T-helper 22 cell (primary cell): ENCODE data around the gene PGGHG.

ENCODE experiments used
- DNase-seq: peaks from one replicate; pipeline ENCODE4 v3.0.0-alpha.2; 2020; ENCODE audit warnings: low read depth

Gene PGGHG

GRCh38 chr11:288478-289397 lies at the start of gene PGGHG:
Gene PGGHG, plus strand, starts transcription at chr11:289126. Its CDS starts 691 bp downstream, at chr11:289817.
- DNase-seq: peak; percentile 51

- no peak for DNase-seq
Observed at GRCh38 chr11:240315-240714, 48.6 kb upstream of the PGGHG start.

- DNase-seq: no peak
Observed at GRCh38 chr11:241634-242033, 47.3 kb upstream of the PGGHG start.

- no peak for DNase-seq
Observed at GRCh38 chr11:244376-244775, 44.5 kb upstream of the PGGHG start.

GRCh38 chr11:249062-249461 lies 39.9 kb upstream of the PGGHG start:
- no peak for DNase-seq

- DNase-seq: no peak
Observed at GRCh38 chr11:250274-250673, 38.7 kb upstream of the PGGHG start.

- DNase-seq: peak; percentile 54
Observed at GRCh38 chr11:250740-251299, 38.1 kb upstream of the PGGHG start.

GRCh38 chr11:251550-251949 lies 37.4 kb upstream of the PGGHG start:
- no peak for DNase-seq

- no peak for DNase-seq
Observed at GRCh38 chr11:252666-253065, 36.3 kb upstream of the PGGHG start.

- DNase-seq: no peak
Observed at GRCh38 chr11:253160-253885, 35.6 kb upstream of the PGGHG start.

GRCh38 chr11:253886-254270 lies 35.0 kb upstream of the PGGHG start:
- DNase-seq: no peak

GRCh38 chr11:255176-255575 lies 33.8 kb upstream of the PGGHG start:
- no peak for DNase-seq

GRCh38 chr11:255816-256215 lies 33.1 kb upstream of the PGGHG start:
- no peak for DNase-seq

- no peak for DNase-seq
Observed at GRCh38 chr11:256952-257737, 31.8 kb upstream of the PGGHG start.

- DNase-seq: no peak
Observed at GRCh38 chr11:257766-258493, 31.0 kb upstream of the PGGHG start.

GRCh38 chr11:259413-259812 lies 29.5 kb upstream of the PGGHG start:
- DNase-seq: no peak

- DNase-seq: no peak
Observed at GRCh38 chr11:261624-262023, 27.3 kb upstream of the PGGHG start.

GRCh38 chr11:266676-267439 lies 22.1 kb upstream of the PGGHG start:
- DNase-seq: no peak

GRCh38 chr11:267491-267994 lies 21.4 kb upstream of the PGGHG start:
- DNase-seq: peak; percentile 53

GRCh38 chr11:268716-269145 lies 20.2 kb upstream of the PGGHG start:
- DNase-seq: peak; percentile 52
